Astrocyte of the cerebellum (primary cell): Measurements from ENCODE around the gene ATG2B.

ENCODE experiments used
- DNase-seq: peaks from one replicate; pipeline ENCODE4 v3.0.0-alpha.2; 2011; ENCODE audit warnings: low read depth
- H3K4me3 ChIP-seq: 2 replicates; pipeline ENCODE4 v1.5.1; 2011; ENCODE audit warnings: mild to moderate bottlenecking, low read depth, low read length, moderate library complexity
- in situ Hi-C: cut with HindIII; loops from 2 replicates; pipeline ENCODE4 v1.10.0; 2017; ENCODE audit warnings: low sequenced_read_pairs
- TF ChIP-seq, protein P1 (sequence below): IDR thresholded peaks from 2 replicates; pipeline ENCODE4 v1.5.1; 2012; ENCODE audit warnings: low read length, low read depth, moderate library complexity, mild to moderate bottlenecking; ENCODE audit errors: missing control alignments

The ATG2B gene

DNA sequence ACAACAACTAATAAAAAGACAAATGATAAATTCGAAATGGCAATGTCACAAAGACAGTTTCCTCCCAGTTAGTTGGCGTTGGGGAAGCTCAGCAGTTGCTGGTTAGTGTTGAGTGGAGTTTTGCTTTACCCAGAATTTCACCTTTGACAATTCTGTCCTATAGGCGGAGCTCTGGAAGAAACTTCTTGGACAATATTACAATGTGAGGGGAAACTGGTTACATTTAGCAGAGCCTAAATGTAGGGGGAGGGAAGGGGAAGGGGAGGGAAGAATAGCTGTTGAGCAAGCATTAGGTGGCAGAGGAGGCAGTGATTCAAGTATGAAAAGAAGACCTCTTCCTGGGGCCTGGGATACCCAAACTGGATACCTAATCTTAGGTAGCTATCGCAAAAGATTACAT is 55.7 kb downstream of the ATG2B start:
- in situ Hi-C loops = no loop called here
- DNase-seq = no peak
- TF ChIP-seq, protein P1, sequence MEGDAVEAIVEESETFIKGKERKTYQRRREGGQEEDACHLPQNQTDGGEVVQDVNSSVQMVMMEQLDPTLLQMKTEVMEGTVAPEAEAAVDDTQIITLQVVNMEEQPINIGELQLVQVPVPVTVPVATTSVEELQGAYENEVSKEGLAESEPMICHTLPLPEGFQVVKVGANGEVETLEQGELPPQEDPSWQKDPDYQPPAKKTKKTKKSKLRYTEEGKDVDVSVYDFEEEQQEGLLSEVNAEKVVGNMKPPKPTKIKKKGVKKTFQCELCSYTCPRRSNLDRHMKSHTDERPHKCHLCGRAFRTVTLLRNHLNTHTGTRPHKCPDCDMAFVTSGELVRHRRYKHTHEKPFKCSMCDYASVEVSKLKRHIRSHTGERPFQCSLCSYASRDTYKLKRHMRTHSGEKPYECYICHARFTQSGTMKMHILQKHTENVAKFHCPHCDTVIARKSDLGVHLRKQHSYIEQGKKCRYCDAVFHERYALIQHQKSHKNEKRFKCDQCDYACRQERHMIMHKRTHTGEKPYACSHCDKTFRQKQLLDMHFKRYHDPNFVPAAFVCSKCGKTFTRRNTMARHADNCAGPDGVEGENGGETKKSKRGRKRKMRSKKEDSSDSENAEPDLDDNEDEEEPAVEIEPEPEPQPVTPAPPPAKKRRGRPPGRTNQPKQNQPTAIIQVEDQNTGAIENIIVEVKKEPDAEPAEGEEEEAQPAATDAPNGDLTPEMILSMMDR = peak; percentile 4
- H3K4me3 ChIP-seq = no peak overlapping the region

DNA sequence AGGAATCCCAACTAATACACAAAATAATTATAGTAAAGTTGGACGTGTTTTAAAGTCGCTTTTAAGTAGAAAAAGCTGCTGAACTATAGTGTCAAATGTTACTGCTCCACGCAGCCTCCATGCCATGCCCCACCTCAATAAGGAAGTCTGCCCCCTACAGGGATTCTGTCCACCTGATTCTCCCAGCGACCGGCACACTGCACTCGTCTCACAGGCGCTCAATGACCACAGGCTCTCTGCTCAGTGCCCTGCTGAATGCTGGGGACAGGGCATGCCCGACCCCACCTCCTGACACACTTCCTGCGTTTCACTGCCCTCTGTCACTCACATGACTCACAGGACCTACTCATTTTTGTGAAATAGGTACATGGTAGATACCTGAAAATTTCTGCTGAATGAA is 58.2 kb downstream of the ATG2B start:
- in situ Hi-C loops = no loop called here
- no peak overlapping the region for H3K4me3 ChIP-seq
- TF ChIP-seq, protein P1 = peak; percentile 17
- DNase-seq = no peak

DNA sequence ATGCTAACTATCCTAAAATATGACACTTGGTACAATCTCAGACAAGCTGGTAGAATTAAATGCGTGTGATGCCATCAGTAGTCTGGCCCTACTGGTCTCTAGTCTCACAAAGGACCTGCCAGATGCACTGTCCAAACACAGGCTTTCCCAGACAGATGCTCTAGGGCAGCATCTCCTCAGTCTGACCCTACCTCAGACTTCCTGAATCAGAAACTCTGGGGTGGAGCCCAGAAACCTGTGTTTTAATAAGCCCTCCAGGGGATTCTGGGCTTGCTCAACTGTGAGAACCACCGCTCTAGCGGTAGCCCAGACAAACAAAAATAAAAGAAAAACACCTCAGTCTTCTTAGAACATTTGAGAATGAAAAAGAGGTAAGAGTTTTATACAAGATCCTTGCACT is 59.2 kb downstream of the ATG2B start:
- in situ Hi-C loops = no loop called here
- H3K4me3 ChIP-seq = no peak overlapping the region
- DNase-seq = no peak
- TF ChIP-seq, protein P1 = no peak

DNA sequence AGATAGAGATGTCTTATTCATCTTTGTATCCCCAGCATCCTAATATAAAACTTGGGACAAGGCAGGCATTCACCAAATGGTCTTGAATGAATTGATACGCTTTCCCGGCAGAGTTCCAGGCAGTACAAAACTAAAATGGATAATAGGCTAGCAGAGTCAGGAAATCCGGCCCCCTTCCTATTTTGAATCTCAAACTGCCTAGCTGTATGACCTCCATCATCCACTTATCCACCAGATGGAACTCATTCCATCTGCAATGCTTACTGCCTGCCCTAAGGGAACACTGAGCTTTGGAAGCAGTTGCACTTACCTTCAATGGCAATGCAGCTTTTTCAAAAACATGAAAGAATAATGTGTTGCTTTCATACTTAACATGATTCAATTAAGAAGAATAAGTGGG is 63.7 kb downstream of the ATG2B start:
- H3K4me3 ChIP-seq = no peak overlapping the region
- in situ Hi-C loops = no loop called here
- no peak for DNase-seq
- TF ChIP-seq, protein P1 = no peak

DNA sequence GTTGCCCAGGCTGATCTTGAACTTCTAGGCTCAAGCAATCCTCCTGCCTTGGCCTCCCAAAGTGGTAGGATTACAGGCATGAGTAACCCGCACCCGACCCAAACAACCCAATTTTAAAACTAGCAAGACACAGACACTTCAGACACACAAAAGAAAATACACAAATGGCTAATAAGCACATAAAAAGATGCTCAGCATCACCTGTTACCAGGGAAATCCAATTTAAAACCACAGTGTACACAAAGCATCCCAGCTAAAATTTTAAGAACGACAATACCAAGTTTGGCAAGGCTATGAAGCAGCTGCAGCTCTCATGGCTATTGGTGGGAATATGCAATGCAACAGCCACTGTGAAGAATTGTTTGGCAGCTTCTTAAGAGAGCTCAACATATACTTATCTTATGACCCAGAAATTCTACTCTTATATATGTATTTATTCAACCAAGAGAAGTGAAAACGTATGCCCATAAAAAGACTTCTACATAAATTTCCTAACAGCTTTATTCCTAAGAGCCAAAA is 65.1 kb downstream of the ATG2B start:
- in situ Hi-C loops = no loop called here
- H3K4me3 ChIP-seq = no peak overlapping the region
- TF ChIP-seq, protein P1 = no peak
- no peak for DNase-seq

DNA sequence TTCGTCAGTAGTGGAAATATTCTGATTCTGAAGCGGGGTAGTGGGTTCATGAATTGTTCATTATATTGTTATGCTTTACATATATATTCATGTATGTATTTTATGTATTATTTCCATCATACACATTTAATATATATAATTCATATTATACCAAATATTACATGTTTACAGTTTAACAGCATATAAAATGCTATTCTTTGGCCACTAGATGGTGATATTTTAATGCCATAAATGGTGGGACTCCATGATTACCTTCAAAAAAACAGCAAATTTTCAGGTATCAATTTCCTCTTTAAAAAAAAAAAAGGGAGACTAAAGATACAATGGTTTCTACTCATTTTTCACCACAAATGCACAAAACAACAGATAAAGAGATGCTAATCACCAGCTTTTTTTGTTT is 66.1 kb downstream of the ATG2B start:
- in situ Hi-C loops = no loop called here
- DNase-seq = peak; percentile 12
- TF ChIP-seq, protein P1 = peak; percentile 14
- H3K4me3 ChIP-seq = no peak overlapping the region

DNA sequence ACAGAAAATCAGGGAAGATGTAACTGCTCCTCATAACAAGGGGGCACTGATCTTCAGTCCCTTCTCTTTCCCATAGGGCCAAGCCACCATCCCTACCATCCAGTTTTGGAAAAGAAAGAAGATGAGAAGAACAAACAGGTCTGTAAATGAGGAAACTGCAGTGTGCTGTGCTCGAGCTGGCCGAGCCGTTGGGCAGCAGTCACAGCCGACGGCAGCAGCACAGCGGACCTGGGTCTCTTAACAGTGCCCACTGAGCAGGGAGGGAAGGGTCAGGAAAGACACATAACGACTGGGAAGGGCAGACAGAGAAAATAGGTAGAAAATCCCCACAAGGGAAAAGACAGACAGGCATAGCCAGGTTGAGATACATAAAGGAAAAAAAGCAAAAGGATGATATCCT is 68.9 kb downstream of the ATG2B start:
- in situ Hi-C loops = no loop called here
- TF ChIP-seq, protein P1 = no peak
- DNase-seq = no peak
- no peak overlapping the region for H3K4me3 ChIP-seq
